Upper lobe of left lung (tissue), 6 donors: ENCODE measurements around the gene ESYT2. TPM values are rescaled to one million over a fixed set of nuclear protein-coding genes. Genes with fewer than 3 reads are reported as not detected.
A peak's percentile ranks its signal among the peaks of the same experiment; 100 is the strongest.

Source experiments
- ATAC-seq, 2 donors: fragments of 200-7000 bp; cut with Tn5 transposase; one replicate each; pipeline ENCODE4 v1.9.1; 2022; ENCODE audit warnings: mild to moderate bottlenecking in 2 of 2, moderate library complexity in 2 of 2; ENCODE audit not compliant: low FRiP score in 2 of 2
- DNase-seq, 2 donors: peaks; one replicate each; pipeline ENCODE4 v3.0.0-alpha.2; 2019 to 2020
- H3K27ac ChIP-seq, 4 donors: fragments of 200-600 bp; sonication (generic); one replicate each; pipeline ENCODE4 v1.5.1; 2016 to 2019
- H3K27me3 ChIP-seq, 4 donors: fragments of 200-600 bp; sonication (generic); one replicate each; pipeline ENCODE4 v1.5.1; 2017 to 2019
- H3K36me3 ChIP-seq, 4 donors: fragments of 200-600 bp; sonication (generic); one replicate each; pipeline ENCODE4 v1.5.1; 2016 to 2019
- H3K4me1 ChIP-seq, 4 donors: fragments of 200-600 bp; sonication (generic); one replicate each; pipeline ENCODE4 v1.5.1; 2018 to 2019
- H3K4me3 ChIP-seq, 4 donors: fragments of 200-600 bp; sonication (generic); one replicate each; pipeline ENCODE4 v1.5.1; 2017 to 2019; ENCODE audit warnings: mild to moderate bottlenecking in 2 of 4, moderate library complexity in 1 of 4
- H3K9me3 ChIP-seq, 4 donors: fragments of 200-600 bp; sonication (generic); one replicate each; pipeline ENCODE4 v1.5.1; 2018 to 2019
- EP300 ChIP-seq, 4 donors: sonication (generic); formaldehyde crosslinking; IDR thresholded peaks; one replicate each; pipeline ENCODE4 v1.5.1; 2017; ENCODE audit warnings: antibody characterized with exemption in 4 of 4, control low read depth in 2 of 4
- POLR2A ChIP-seq, 4 donors: fragments of 450-650 bp; IDR thresholded peaks; one replicate each; pipeline ENCODE4 v1.5.1; 2016 to 2017; ENCODE audit warnings: antibody characterized with exemption in 4 of 4, mild to moderate bottlenecking in 2 of 4
- POLR2AphosphoS5 ChIP-seq, 2 donors: sonication (generic); formaldehyde crosslinking; IDR thresholded peaks; one replicate each; pipeline ENCODE4 v1.5.1; 2017; ENCODE audit warnings: antibody characterized with exemption in 2 of 2
- WGBS, 2 donors: methylation state at CpG; one replicate each; pipeline ENCODE4 v1.1.5; 2017 to 2018; 5-methylcytosine and 5-hydroxymethylcytosine counted together
- total RNA-seq, 6 donors: library from RNA; depleted of rRNA in 4 of 6; stranded (reverse); fragments of >200 nt in 4 of 6; gene quantifications; one replicate each; pipeline versions ENCODE4 v1.1.0 to v1.2.1, GENCODE V29; 2016 to 2021
- TF ChIP-seq, protein P1 (sequence below), 6 experiments: fragments of 450-650 bp in 4 of 6; fragments of 200-600 bp in 2 of 6; sonication (generic) in 2 of 6; IDR thresholded peaks; one replicate each; pipeline ENCODE4 v1.5.1; 2016 to 2019; ENCODE audit warnings: antibody characterized with exemption in 6 of 6
- donor health status: DM: no; HTN: no; CAD: no; lungs with moderate emphysema.
- donor health status: DM: no; HTN: yes; CAD: no; lungs with severe emphysema.

Gene ESYT2
- total RNA-seq, 6 donors from 2014 or later, result 60.7 to 115 (median 74.7) TPM

DNA sequence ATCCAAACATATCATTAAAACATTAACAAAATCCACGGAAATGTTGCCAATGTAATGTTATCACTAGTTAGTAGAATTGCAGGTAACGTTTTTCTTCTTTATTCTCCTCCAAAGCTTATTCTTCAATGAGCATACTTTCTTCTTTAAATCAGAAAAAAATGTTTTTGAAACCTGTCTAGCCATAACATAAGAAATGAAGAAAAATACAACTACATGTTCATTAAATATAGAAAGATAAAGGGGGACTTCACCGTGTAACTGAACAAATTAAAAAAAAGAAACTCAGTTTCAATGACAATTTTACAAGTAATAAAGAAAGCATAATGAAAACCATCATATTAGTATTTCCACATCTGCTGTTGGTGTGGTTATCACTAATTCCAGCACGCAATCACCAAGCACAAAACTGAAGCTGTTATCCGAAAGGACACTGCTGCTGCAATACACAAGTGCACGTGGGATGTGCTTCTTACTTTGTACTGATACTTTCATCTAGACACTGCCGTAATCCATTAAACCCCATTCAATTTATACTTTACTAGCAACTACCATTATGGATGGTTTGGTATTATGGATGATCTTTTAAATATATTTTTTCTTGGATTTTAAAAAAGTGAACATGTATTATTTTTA, 9.6 kb downstream of the ESYT2 start:
- no peak for TF ChIP-seq POLR2A (IDR thresholded peaks at IDR 0.05)
- TF ChIP-seq, protein P1, sequence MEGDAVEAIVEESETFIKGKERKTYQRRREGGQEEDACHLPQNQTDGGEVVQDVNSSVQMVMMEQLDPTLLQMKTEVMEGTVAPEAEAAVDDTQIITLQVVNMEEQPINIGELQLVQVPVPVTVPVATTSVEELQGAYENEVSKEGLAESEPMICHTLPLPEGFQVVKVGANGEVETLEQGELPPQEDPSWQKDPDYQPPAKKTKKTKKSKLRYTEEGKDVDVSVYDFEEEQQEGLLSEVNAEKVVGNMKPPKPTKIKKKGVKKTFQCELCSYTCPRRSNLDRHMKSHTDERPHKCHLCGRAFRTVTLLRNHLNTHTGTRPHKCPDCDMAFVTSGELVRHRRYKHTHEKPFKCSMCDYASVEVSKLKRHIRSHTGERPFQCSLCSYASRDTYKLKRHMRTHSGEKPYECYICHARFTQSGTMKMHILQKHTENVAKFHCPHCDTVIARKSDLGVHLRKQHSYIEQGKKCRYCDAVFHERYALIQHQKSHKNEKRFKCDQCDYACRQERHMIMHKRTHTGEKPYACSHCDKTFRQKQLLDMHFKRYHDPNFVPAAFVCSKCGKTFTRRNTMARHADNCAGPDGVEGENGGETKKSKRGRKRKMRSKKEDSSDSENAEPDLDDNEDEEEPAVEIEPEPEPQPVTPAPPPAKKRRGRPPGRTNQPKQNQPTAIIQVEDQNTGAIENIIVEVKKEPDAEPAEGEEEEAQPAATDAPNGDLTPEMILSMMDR (IDR thresholded peaks at IDR 0.05), result no peak
- TF ChIP-seq EP300 (IDR thresholded peaks at IDR 0.05), result no peak
- no peak for TF ChIP-seq POLR2AphosphoS5 (IDR thresholded peaks at IDR 0.05)
- 72 to 74% methylated on average over 7 of the region's 7 CpGs for WGBS, 2 donors
- peak overlapping the region; percentile 85 to 93 (median 88) for H3K27ac ChIP-seq

DNA sequence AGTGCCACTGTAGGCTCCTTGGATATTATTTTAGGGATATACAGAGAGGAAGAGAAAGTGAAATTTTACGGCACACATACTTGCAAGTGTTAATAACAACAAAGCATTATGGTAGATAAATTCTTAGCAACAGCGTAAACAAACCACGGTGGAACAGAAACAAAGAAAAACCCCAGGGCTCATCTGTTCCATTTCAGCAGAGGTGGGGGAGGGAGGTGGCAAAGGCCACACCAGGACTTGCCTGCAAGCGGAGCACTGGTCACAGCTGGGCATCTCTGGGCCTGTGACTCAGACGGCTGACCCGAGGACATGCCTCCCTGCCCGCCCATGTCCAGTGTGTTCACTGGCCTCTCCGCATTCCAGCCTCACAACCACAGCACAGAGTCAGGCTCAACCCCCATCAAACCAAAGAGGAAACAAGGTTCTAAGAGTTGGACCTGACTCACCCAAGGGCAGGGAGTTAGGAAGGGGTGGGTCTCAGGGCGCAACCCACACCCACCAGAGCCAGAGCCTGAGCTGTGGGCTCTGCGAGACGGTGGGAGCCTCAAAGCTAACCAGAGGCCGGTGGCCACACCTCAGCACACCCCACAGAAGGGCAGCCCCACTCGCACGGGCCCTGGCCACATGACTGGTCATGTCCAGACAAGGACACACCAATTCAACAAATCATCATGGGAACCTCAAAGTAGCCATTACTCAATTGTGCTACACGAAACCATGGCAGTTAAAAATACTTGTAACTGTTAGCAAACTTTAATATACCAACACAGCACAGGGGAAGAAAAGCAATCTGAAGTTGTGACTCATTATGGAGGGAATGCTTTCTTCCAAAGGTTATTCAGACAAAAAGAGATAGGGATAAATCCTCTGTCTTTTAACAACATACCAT, 10.7 kb downstream of the ESYT2 start:
- ATAC-seq, result peak; percentile 94 to 97
- Histone ChIP-seq H3K27me3 (no peaks in the 10 kb centered on the region), H3K36me3 (no peaks in the 10 kb centered on the region), H3K4me1 (peaks cover 54 to 84% (median 71%) of the 10 kb centered on the region in 4 donors), H3K27ac (peak overlapping the region; percentile 85 to 93 (median 88)), H3K4me3 (peak overlapping the region in 3 of 4 donors; percentile 2 to 31 (median 20)), H3K9me3 (no peaks in the 10 kb centered on the region)
- DNase-seq, result peak; percentile 85 to 96
- WGBS, 2 donors, result 22 to 28% methylated on average over 10 to 15 of the region's 15 CpGs
- TF ChIP-seq EP300 (IDR thresholded peaks at IDR 0.05) (peak in 2 of 4 donors; percentile 47 to 66), POLR2AphosphoS5 (IDR thresholded peaks at IDR 0.05) (peak; percentile 62 to 85), POLR2A (IDR thresholded peaks at IDR 0.05) (peak in 2 of 4 donors; percentile 37 to 72)
- TF ChIP-seq, protein P1 (IDR thresholded peaks at IDR 0.05), result no peak

More for the DNA sequence above, 9.6 kb downstream of the ESYT2 start:
- peaks cover 54 to 93% (median 76%) of the 10 kb centered on the region in 4 donors for H3K4me1 ChIP-seq
- ATAC-seq (no peak), DNase-seq (no peak)
- no peaks in the 10 kb centered on the region for H3K36me3 ChIP-seq
- no peaks in the 10 kb centered on the region for H3K27me3 ChIP-seq
- H3K9me3 ChIP-seq, result no peaks in the 10 kb centered on the region
- H3K4me3 ChIP-seq, result no peak overlapping the region

DNA sequence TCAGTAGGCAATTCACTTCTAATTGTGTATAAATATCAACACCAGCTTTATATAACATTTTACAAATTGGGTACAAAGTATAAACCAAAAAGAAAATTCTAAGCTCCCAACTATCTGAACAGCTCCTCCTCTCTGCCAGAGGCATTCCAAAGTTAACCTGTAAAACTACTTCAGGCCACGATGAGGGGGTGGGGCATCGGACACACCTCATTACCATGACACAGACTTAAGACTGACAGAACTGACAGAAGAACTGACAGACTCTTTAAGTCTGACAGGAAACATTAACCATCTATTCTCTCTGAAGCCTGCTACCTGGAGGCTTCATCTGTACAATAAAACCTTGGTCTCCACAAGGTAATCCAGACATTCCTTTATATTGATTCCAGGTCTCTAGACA, 12.3 kb downstream of the ESYT2 start:
- H3K36me3 ChIP-seq, result no peaks in the 10 kb centered on the region
- no peaks in the 10 kb centered on the region for H3K9me3 ChIP-seq
- no peaks in the 10 kb centered on the region for H3K27me3 ChIP-seq
- peak in 1 of 2 donors; percentile 76 for DNase-seq
- H3K4me3 ChIP-seq, result no peak overlapping the region
- ATAC-seq, result peak in 1 of 2 donors; percentile 56
- H3K27ac ChIP-seq, result peak overlapping the region; percentile 85 to 93 (median 88)
- WGBS, 2 donors, result 43 to 48% methylated on average over 2 of the region's 2 CpGs
- TF ChIP-seq POLR2A (IDR thresholded peaks at IDR 0.05) (peak in 1 of 4 donors; percentile 17), POLR2AphosphoS5 (IDR thresholded peaks at IDR 0.05) (no peak)
- H3K4me1 ChIP-seq, result peaks cover 56 to 81% (median 70%) of the 10 kb centered on the region in 4 donors

DNA sequence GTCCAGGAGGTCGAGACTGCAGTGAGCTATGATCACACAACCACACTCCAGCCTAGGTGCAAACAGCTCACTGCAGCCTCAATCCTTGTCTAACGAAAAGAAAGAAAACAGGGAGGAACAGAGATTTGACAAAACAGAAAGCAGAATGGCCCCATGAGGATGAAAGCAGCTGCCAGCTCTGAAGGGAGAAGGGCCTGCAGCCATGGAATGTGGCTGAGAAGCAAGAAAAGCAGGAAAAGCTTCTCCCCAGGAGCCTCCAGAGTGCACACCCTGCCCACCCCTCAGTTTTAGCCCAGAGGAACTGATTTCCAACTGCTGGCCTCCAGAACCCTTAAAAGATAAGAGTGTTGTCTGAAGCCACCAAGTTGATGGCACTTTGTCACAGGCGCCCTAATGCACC, 13.0 kb downstream of the ESYT2 start:
- 50 to 57% methylated on average over 3 of the region's 3 CpGs for WGBS, 2 donors
- no peaks in the 10 kb centered on the region for H3K36me3 ChIP-seq
- ATAC-seq (no peak), DNase-seq (no peak)
- TF ChIP-seq POLR2A (IDR thresholded peaks at IDR 0.05) (no peak), POLR2AphosphoS5 (IDR thresholded peaks at IDR 0.05) (no peak), EP300 (IDR thresholded peaks at IDR 0.05) (no peak)
- TF ChIP-seq, protein P1 (IDR thresholded peaks at IDR 0.05), result no peak
- H3K27me3 ChIP-seq, result no peaks in the 10 kb centered on the region
- H3K4me1 ChIP-seq, result peaks cover 57 to 81% (median 70%) of the 10 kb centered on the region in 4 donors
- no peaks in the 10 kb centered on the region for H3K9me3 ChIP-seq
- peak overlapping the region; percentile 85 to 93 (median 88) for H3K27ac ChIP-seq
- no peak overlapping the region for H3K4me3 ChIP-seq

DNA sequence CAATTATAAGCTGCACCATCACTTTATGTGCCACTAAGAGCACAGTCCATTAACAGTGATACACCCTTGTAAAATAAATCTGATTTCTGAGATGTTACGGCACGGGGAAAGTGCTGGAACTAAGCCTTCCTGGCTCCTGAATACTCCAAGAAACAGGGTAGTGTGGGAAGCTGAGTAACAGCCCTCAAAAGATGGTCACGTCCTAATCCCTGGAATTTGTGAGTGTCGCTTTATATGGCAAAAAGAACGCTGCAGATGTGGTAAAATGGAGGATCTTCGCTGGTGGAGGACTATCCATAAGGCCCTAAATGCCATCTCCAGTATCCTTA, 13.5 kb downstream of the ESYT2 start:
- DNase-seq, result no peak
- H3K27ac ChIP-seq, result peak overlapping the region; percentile 85 to 93 (median 88)
- no peaks in the 10 kb centered on the region for H3K9me3 ChIP-seq
- H3K27me3 ChIP-seq, result no peaks in the 10 kb centered on the region
- H3K36me3 ChIP-seq, result no peaks in the 10 kb centered on the region
- H3K4me3 ChIP-seq, result no peak overlapping the region
- ATAC-seq, result no peak
- TF ChIP-seq POLR2AphosphoS5 (IDR thresholded peaks at IDR 0.05) (no peak), POLR2A (IDR thresholded peaks at IDR 0.05) (no peak), EP300 (IDR thresholded peaks at IDR 0.05) (no peak)
- TF ChIP-seq, protein P1 (IDR thresholded peaks at IDR 0.05), result no peak
- H3K4me1 ChIP-seq, result peaks cover 57 to 81% (median 70%) of the 10 kb centered on the region in 4 donors
- 94 to 99% methylated on average over 6 of the region's 6 CpGs for WGBS, 2 donors
